NCI-H2227 (cell line): Measurements from ENCODE around the gene FOXL3.
"Not testable (repeated sequence)": the region's sequence is repeated elsewhere in the genome, so short reads cannot be mapped to it uniquely, and the experiment has no call there.

Experiments
- DNase-seq: peaks from one replicate; lab custom pipeline; 2025; ENCODE audit not compliant: unreplicated experiment; lab: John Stamatoyannopoulos, UW

The FOXL3 gene

DNA sequence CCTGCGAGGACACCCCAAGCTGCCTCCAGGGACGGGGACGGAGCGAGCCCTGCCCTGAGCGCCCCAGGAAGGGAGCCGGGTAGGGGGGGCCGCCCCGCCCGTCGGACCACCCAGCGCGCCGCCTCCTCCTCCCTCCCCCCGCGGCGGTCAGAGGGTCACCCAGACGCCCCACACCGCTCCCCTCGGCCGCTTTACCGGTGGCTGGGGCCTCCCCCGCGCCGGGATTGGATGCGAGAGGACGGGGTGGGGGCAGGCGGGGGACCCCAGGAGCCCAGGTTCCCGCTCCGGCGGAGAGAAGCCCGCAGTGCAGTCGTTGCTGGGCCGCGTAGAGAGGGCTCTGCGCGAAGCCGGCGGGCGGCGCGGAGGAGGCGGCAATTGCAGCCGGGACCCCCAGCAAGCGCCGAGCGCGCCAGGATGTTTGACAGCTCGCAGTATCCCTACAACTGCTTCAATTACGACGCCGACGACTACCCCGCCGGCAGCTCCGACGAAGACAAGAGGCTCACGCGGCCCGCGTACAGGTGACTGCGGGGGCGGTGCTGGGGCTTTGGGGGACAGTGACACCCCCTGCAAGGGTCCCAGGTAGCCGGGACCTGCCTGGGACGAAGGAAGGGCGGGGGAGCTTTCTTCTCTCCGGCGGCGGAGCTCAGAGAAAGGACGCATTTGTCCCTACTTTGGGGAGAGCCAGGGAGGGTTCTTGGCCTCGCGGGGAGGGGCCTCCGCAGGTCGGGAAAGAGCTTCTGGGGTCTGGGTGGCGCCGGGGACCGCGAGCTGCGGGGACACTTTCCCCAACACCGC is at the start of gene FOXL3:
FOXL3 (plus strand) TSS at position 415 of the 798 bp plus-strand sequence; CDS start at position 415, 0 bp downstream.
- no peak for DNase-seq

DNA sequence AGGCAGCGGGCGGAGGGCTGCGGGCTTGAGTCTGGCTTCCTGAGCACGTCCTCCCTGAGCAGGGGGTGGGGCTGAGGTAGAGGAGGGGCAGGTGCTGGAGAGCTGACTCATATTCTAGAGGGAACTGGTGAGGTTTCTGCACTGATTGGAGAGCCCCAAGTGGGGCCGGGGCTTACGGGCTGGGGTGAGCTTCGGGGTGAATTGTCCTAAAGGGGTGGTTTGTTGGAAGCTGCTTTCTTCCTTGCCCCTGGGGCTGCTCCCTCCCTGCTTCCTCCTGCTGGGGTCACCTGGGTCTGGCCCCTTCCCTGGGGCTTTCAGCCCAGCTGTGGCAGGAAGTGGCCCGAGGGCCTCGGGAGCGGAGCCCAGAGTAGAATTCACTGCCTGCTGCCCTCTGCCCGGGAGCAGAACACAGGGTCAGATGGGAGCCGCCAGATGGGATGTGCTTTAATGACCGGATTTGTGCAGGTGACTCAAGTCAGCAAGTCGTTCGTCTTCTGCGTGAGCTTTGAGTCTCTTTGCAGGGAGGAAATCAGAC is 49.0 kb upstream of the FOXL3 start:
- no peak for DNase-seq

DNA sequence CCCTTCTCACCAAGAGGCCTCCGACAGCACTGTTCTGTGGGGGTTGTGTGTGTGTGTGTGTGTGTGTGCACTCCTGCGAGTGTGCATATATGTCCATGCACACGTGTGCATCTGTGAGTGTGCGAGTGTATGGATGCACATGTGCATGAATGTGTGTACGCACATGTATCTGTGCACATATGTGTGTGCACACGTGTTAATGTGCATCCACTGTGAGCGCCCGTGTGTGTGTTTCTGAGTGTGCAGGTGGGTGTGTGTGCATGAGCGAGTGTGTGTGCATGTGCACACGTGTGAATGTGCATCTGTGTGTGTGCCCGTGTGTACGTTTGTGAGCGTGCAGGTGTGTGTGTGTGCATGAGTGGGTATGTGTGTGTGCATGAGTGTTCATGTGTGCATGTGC is 48.5 kb upstream of the FOXL3 start:
- no peak for DNase-seq

GRCh38 chr7:242826-243579 is 47.0 kb upstream of the FOXL3 start:
- DNase-seq, result not testable (repeated sequence)

- not testable (repeated sequence) for DNase-seq
Measured at GRCh38 chr7:243580-243978, 46.4 kb upstream of the FOXL3 start.

- DNase-seq, result no peak
Measured at GRCh38 chr7:244974-245373, 45.0 kb upstream of the FOXL3 start.

- no peak for DNase-seq
Measured at GRCh38 chr7:245574-246295, 44.2 kb upstream of the FOXL3 start.

DNA sequence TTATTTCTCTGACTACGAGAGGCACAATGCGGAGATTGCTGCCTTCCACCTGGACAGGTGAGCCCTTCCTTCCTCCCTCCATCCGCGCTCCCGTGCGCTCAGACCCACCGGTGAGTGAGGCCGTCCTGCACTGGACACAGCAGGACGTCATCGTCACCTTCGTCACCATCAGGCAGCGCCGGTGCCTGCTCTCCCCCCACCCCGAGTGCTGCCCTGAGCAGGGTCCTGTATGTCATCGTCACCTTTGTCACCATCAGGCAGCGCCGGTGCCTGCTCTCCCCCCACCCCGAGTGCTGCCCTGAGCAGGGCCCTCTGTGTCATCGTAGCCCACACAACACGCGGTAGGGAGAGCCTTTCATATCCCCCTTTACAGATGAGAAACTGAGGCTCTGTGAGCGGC is 43.5 kb upstream of the FOXL3 start:
- DNase-seq, result no peak

GRCh38 chr7:247181-247580 is 42.8 kb upstream of the FOXL3 start:
- no peak for DNase-seq

- no peak for DNase-seq
Measured at GRCh38 chr7:247636-248035, 42.3 kb upstream of the FOXL3 start.

- DNase-seq, result no peak
Measured at GRCh38 chr7:248732-249435, 41.1 kb upstream of the FOXL3 start.

DNA sequence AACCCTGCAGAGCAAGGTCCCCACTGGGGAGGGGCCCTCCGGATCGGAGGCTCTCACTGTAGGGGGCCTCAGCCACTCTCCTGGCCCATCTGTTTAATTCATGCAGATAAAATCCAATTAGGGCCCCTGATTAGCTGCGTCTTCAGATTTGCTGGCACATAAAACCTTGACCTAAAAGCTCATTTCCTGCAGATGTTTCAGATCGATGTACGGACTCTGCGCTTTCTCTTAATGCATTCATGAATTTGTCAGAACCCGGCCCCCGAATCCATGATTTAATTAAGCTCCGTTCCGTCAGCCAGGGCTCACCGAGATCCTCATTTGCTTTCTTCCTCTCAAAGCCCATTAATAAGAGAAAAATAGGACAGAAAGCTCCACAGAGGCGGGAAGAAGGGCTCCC is 40.0 kb upstream of the FOXL3 start:
- DNase-seq, result no peak

DNA sequence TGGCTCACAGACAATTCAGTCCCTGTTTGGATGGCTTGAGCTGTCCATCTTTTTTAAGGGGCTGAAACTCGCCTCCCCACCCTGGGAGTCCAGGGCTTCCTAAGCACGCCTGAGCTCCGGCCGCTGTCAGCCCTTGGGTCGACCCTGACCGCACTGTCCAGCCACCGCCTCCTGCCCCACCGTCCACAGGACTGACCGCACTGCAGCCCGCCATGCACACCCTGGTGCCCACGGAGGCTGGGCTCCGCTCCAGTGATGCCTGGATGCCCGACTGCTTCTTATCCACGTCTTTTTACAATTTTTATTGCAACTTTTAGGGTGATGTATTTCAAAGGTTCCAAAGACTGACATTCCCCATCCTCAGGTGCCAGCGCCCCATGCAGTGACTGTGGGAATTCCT is 39.4 kb upstream of the FOXL3 start:
- no peak for DNase-seq

DNA sequence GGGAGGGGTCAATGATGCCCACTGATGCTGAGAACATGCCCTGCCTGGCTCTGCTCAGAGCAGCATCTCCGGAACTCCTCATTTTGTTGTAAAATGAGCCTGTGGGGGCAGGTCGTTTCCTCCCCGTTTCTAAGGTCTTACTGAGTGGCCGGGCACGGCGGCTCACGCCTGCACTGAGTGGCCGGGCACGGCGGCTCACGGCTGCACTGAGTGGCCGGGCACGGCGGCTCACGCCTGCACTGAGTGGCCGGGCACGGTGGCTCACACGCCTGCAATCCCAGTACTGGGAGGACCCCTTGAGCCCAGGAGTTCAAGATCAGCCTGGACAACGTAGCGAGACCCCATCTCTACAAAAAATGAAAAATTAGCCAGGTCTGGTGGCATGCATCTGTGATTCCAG is 39.0 kb upstream of the FOXL3 start:
- DNase-seq, result no peak

- DNase-seq, result no peak
Measured at GRCh38 chr7:251446-252175, 38.4 kb upstream of the FOXL3 start.

GRCh38 chr7:252216-252965 is 37.6 kb upstream of the FOXL3 start:
- DNase-seq, result no peak

DNA sequence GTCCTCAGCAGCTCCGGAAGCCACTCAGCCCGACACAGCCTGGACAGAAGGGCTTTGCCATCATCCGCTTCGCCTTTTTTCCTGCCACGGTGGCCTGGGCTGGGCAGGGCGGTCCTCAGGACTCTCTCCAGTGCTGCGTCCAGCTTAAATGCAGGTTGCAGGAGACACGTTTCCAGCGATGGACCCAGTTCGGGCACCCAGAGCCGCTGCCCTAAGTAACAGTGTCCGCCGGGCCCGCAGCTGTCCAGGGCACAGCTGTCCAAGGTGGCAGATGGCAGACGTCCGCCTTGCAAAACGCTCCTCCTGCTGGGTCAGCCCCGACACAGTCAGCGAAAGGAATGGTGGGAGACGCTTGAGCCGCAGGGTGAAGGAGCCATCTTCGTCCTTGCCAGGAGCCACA is 37.0 kb upstream of the FOXL3 start:
- no peak for DNase-seq

- no peak for DNase-seq
Measured at GRCh38 chr7:253581-254336, 36.2 kb upstream of the FOXL3 start.
